Ishikawa (cell line): Measurements from ENCODE around the gene RAD51B.

Experiments used
- CREB1 ChIP-seq: IDR thresholded peaks from 2 replicates; pipeline ENCODE4 v1.6.1; 2012; ENCODE audit warnings: low read depth
- EP300 ChIP-seq: IDR thresholded peaks from 2 replicates; pipeline ENCODE4 v1.6.1; 2012; ENCODE audit warnings: borderline replicate concordance
- FOXM1 ChIP-seq: IDR thresholded peaks from 2 replicates; pipeline ENCODE4 v1.6.1; 2012; ENCODE audit warnings: low read depth, borderline replicate concordance
- MAX ChIP-seq: IDR thresholded peaks from 2 replicates; pipeline ENCODE4 v1.6.1; 2012
- NFIC ChIP-seq: IDR thresholded peaks from 2 replicates; pipeline ENCODE4 v1.6.1; 2012
- RAD21 ChIP-seq: IDR thresholded peaks from 2 replicates; pipeline ENCODE4 v1.6.1; 2012; ENCODE audit warnings: low read depth
- REST ChIP-seq: IDR thresholded peaks from 2 replicates; pipeline ENCODE4 v1.6.1; 2012; ENCODE audit warnings: low read depth, mild to moderate bottlenecking
- TCF12 ChIP-seq: IDR thresholded peaks from 2 replicates; pipeline ENCODE4 v1.6.1; 2012; ENCODE audit warnings: low read depth
- USF1 ChIP-seq: IDR thresholded peaks from 2 replicates; pipeline ENCODE4 v1.6.1; 2012
- YY1 ChIP-seq: IDR thresholded peaks from 2 replicates; pipeline ENCODE4 v1.6.1; 2012; ENCODE audit warnings: low read depth
- ZBTB7A ChIP-seq: IDR thresholded peaks from 2 replicates; pipeline ENCODE4 v1.6.1; 2012; ENCODE audit warnings: low read depth

- TF ChIP-seq REST (no peak), ZBTB7A (no peak), FOXM1 (no peak), RAD21 (no peak), NFIC (no peak), CREB1 (no peak), USF1 (no peak), YY1 (no peak), EP300 (no peak), TCF12 (no peak), MAX (no peak)
Measured at GRCh38 chr14:68162887-68163286, 343.3 kb downstream of the RAD51B start.
